Right lobe of liver (tissue), 4 donors: ENCODE results near the gene NAV2.

Experiments
- POLR2A ChIP-seq: fragments of 450-650 bp; IDR thresholded peaks from one replicate; pipeline ENCODE4 v1.6.1; 2017; ENCODE audit warnings: antibody characterized with exemption, mild to moderate bottlenecking
- TF ChIP-seq, protein P1 (sequence below), 4 donors: fragments of 200-600 bp in 3 of 4; fragments of 450-650 bp in 1 of 4; IDR thresholded peaks; one replicate each; pipeline versions ENCODE4 v1.5.1 to v1.8.0; 2016 to 2022; ENCODE audit warnings: antibody characterized with exemption in 4 of 4, mild to moderate bottlenecking in 2 of 4
- donor health status: DM: no; HTN: no; CAD: no.
- donor health status: DM: no; HTN: no; CAD: no.
- donor health status: DM: no; HTN: yes; CAD: no.

DNA sequence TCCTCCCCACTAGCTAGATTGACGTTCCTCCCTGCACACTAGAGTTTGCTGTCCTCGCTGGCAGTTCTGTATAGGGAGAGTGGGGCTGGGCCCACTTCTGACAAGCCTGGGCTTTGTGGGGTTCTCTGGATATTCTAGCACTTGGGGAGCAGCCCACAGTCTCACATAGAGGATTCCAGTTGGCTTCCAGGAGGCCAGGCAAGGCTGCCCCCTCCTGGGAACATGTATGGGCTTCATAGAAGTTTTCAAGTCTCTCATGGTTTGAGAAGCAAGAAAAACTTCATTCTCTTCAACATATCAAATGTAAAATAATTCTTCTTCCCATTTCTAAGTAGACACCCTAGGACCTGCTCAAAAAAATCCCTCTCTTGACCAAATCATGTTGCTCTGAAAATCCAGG lies 87.5 kb downstream of the NAV2 start:
- no peak for TF ChIP-seq POLR2A
- TF ChIP-seq, protein P1, sequence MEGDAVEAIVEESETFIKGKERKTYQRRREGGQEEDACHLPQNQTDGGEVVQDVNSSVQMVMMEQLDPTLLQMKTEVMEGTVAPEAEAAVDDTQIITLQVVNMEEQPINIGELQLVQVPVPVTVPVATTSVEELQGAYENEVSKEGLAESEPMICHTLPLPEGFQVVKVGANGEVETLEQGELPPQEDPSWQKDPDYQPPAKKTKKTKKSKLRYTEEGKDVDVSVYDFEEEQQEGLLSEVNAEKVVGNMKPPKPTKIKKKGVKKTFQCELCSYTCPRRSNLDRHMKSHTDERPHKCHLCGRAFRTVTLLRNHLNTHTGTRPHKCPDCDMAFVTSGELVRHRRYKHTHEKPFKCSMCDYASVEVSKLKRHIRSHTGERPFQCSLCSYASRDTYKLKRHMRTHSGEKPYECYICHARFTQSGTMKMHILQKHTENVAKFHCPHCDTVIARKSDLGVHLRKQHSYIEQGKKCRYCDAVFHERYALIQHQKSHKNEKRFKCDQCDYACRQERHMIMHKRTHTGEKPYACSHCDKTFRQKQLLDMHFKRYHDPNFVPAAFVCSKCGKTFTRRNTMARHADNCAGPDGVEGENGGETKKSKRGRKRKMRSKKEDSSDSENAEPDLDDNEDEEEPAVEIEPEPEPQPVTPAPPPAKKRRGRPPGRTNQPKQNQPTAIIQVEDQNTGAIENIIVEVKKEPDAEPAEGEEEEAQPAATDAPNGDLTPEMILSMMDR (IDR thresholded peaks at IDR 0.05), result peak in 2 of 4 donors; percentile 27 to 32
